WTC11 (cell line): ENCODE data around the gene B4GALNT3.

Experiments used
- ATF1 ChIP-seq: sonication (generic); formaldehyde crosslinking; IDR thresholded peaks from 2 replicates; pipeline ENCODE4 v1.8.1; 2023; ENCODE audit warnings: mild to moderate bottlenecking, moderate library complexity, missing genetic modification reagents
- CBFB ChIP-seq: sonication (generic); formaldehyde crosslinking; IDR thresholded peaks from 2 replicates; pipeline ENCODE4 v1.8.1; 2022; ENCODE audit warnings: mild to moderate bottlenecking, low read depth, missing genetic modification reagents
- CREB1 ChIP-seq: sonication (generic); formaldehyde crosslinking; IDR thresholded peaks from 2 replicates; pipeline ENCODE4 v1.8.0; 2023; ENCODE audit warnings: mild to moderate bottlenecking, missing genetic modification reagents
- ESRRA ChIP-seq: sonication (generic); formaldehyde crosslinking; IDR thresholded peaks from 2 replicates; pipeline ENCODE4 v1.8.1; 2022; ENCODE audit warnings: mild to moderate bottlenecking, missing genetic modification reagents, borderline replicate concordance
- GABPB1 ChIP-seq: sonication (generic); formaldehyde crosslinking; IDR thresholded peaks from 2 replicates; pipeline ENCODE4 v1.8.1; 2023; ENCODE audit warnings: mild to moderate bottlenecking, missing genetic modification reagents
- MYBL2 ChIP-seq: sonication (generic); formaldehyde crosslinking; IDR thresholded peaks from 2 replicates; pipeline ENCODE4 v1.8.1; 2023; ENCODE audit warnings: mild to moderate bottlenecking, moderate library complexity, missing genetic modification reagents
- NFYB ChIP-seq: sonication (generic); formaldehyde crosslinking; conservative IDR thresholded peaks from 2 replicates; pipeline ENCODE4 v1.8.0; 2022; ENCODE audit warnings: low read depth, missing genetic modification reagents
- NR2C2 ChIP-seq: sonication (generic); formaldehyde crosslinking; IDR thresholded peaks from 2 replicates; pipeline ENCODE4 v1.8.0; 2022; ENCODE audit warnings: mild to moderate bottlenecking, missing genetic modification reagents
- SMAD4 ChIP-seq: sonication (generic); formaldehyde crosslinking; IDR thresholded peaks from 2 replicates; pipeline ENCODE4 v1.8.0; 2022; ENCODE audit warnings: mild to moderate bottlenecking, missing genetic modification reagents
- TEAD4 ChIP-seq: sonication (generic); formaldehyde crosslinking; IDR thresholded peaks from 2 replicates; pipeline ENCODE4 v1.8.0; 2022; ENCODE audit warnings: mild to moderate bottlenecking, missing genetic modification reagents
- ZNF121 ChIP-seq: sonication (generic); formaldehyde crosslinking; IDR thresholded peaks from 2 replicates; pipeline ENCODE4 v1.8.0; 2023; ENCODE audit warnings: missing genetic modification reagents
- ZNF416 ChIP-seq: fragments of 250-450 bp; sonication (Bioruptor Pico); IDR thresholded peaks from 2 replicates; pipeline ENCODE4 v1.9.0; 2021; ENCODE audit warnings: mild to moderate bottlenecking, inconsistent platforms
- TF ChIP-seq, protein P1 (sequence below): fragments of 200-600 bp; IDR thresholded peaks from 2 replicates; pipeline ENCODE4 v1.8.0; 2022; ENCODE audit warnings: antibody characterized with exemption
- TF ChIP-seq, protein P2 (sequence below): sonication (generic); formaldehyde crosslinking; IDR thresholded peaks from 2 replicates; pipeline ENCODE4 v1.8.1; 2023; ENCODE audit warnings: mild to moderate bottlenecking, missing genetic modification reagents, moderate library complexity

GRCh38 chr12:466762-467161 is 7.0 kb downstream of the B4GALNT3 start:
- TF ChIP-seq, protein P1, sequence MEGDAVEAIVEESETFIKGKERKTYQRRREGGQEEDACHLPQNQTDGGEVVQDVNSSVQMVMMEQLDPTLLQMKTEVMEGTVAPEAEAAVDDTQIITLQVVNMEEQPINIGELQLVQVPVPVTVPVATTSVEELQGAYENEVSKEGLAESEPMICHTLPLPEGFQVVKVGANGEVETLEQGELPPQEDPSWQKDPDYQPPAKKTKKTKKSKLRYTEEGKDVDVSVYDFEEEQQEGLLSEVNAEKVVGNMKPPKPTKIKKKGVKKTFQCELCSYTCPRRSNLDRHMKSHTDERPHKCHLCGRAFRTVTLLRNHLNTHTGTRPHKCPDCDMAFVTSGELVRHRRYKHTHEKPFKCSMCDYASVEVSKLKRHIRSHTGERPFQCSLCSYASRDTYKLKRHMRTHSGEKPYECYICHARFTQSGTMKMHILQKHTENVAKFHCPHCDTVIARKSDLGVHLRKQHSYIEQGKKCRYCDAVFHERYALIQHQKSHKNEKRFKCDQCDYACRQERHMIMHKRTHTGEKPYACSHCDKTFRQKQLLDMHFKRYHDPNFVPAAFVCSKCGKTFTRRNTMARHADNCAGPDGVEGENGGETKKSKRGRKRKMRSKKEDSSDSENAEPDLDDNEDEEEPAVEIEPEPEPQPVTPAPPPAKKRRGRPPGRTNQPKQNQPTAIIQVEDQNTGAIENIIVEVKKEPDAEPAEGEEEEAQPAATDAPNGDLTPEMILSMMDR = no peak
- TF ChIP-seq NR2C2 (CRISPR knock-in tag) (no peak), TEAD4 (CRISPR knock-in tag) (no peak), ATF1 (no peak), CBFB (CRISPR knock-in tag) (no peak), ZNF121 (no peak), GABPB1 (CRISPR knock-in tag) (no peak), ZNF416 (CRISPR knock-in tag) (no peak), SMAD4 (CRISPR knock-in tag) (no peak), MYBL2 (no peak), ESRRA (CRISPR knock-in tag) (no peak), CREB1 (no peak), NFYB (no peak)
- TF ChIP-seq, protein P2, sequence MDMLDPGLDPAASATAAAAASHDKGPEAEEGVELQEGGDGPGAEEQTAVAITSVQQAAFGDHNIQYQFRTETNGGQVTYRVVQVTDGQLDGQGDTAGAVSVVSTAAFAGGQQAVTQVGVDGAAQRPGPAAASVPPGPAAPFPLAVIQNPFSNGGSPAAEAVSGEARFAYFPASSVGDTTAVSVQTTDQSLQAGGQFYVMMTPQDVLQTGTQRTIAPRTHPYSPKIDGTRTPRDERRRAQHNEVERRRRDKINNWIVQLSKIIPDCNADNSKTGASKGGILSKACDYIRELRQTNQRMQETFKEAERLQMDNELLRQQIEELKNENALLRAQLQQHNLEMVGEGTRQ (CRISPR knock-in tag) = no peak
